ENCODE results near the gene MIAT.

The MIAT gene

DNA sequence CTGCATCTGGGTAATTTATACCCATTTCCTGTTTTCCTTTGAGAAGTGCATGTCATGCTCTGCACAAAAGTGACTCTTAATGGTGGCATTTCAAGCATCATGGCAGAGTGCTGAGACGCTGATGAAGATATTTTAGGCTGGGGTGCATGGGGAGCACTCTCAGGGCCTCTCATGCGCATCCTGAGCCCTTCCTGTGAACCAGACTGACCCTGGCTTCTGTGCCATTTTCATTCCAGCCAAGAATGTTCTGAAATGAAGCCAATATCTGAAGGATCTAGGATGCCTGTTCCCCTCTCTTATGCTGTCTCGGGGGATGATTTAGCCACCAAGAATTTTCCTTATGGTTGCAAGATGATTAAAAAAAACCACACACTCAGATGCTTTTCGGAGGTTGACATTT lies 61.5 kb downstream of the MIAT start:
- Histone ChIP-seq H3K36me3 (ENCODE audit: control insufficient read depth in 1 of 2, insufficient read depth in 2 of 2, low read length in 2 of 2) (peaks cover 10 to 38% of the 10 kb centered on the region in 2 donors), H3K9me3 (ENCODE audit: control insufficient read depth in 1 of 2, low read length in 2 of 2) (no peaks in the 10 kb centered on the region), H3K4me3 (ENCODE audit: low read depth in 1 of 2, low read length in 2 of 2) (no peak overlapping the region), H3K4me1 (ENCODE audit: control insufficient read depth in 1 of 2, insufficient read depth in 2 of 2, low read length in 2 of 2) (no peaks in the 10 kb centered on the region), H3K27me3 (ENCODE audit: low read depth, low read length) (no peaks in the 10 kb centered on the region), H3K27ac (ENCODE audit: low read length) (no peak overlapping the region)

GRCh38 chr22:26722159-26722558 lies 64.8 kb downstream of the MIAT start:
- Histone ChIP-seq H3K27me3 (ENCODE audit: low read depth, low read length) (no peaks in the 10 kb centered on the region), H3K36me3 (ENCODE audit: control insufficient read depth in 1 of 2, insufficient read depth in 2 of 2, low read length in 2 of 2) (peaks cover 10 to 44% of the 10 kb centered on the region in 2 donors), H3K4me3 (ENCODE audit: low read depth in 1 of 2, low read length in 2 of 2) (no peak overlapping the region), H3K27ac (ENCODE audit: low read length) (no peak overlapping the region), H3K4me1 (ENCODE audit: control insufficient read depth in 1 of 2, insufficient read depth in 2 of 2, low read length in 2 of 2) (no peaks in the 10 kb centered on the region), H3K9me3 (ENCODE audit: control insufficient read depth in 1 of 2, low read length in 2 of 2) (no peaks in the 10 kb centered on the region)

DNA sequence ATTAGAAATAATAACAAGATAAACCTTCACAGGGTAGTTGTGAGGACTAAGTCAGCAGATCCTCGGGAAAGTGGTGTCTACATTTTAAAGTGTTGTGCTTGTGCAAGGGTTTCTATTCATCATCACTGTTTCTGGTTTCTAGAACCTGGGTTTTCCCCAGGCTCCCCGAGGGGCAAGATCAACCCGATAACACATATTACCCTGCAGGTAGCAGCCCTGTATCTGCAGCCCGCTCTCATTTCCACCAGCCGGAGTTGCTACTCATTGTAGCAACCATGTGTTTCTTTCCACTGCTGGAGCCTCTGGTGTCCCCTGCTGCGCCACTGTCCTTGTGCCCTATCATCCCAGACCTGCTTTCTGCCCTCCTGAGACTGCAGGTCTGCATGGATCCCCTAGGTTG lies 67.0 kb downstream of the MIAT start:
- Histone ChIP-seq H3K36me3 (ENCODE audit: control insufficient read depth in 1 of 2, insufficient read depth in 2 of 2, low read length in 2 of 2) (peaks cover 10 to 42% of the 10 kb centered on the region in 2 donors), H3K27ac (ENCODE audit: low read length) (no peak overlapping the region), H3K4me3 (ENCODE audit: low read depth in 1 of 2, low read length in 2 of 2) (no peak overlapping the region)

DNA sequence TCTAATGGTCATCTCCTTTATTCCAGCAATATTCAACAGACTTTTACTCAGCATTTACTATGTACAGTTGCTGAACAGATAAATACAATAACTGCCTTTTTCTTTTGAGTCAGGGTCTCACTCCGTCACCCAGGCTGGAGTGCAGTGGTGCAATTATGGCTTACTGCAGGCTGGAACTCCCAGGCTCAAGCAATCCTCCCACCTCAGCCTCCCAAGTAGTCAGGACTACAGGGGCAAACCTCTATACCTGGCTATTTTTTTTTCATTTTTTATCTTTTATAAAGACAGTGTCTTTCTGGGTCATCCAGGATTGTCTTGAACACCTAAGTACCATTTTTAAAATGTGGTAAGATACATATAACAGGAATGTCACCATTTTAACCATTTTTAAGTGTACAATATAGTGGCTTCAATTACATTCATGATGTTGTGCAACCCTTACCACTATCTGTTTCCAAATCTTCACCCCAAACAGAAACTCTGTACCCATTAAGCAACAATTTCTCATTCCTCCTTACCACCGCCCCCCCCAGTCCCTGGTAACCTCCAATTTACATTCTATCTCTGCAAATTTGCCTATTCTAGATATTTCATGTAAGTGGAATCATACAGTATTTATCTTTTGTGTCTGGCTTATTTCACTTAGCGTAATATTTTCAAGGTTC lies 67.8 kb downstream of the MIAT start:
- Histone ChIP-seq H3K4me3 (ENCODE audit: low read depth in 1 of 2, low read length in 2 of 2) (no peak overlapping the region), H3K36me3 (ENCODE audit: control insufficient read depth in 1 of 2, insufficient read depth in 2 of 2, low read length in 2 of 2) (peaks cover 8 to 38% of the 10 kb centered on the region in 2 donors), H3K27me3 (ENCODE audit: low read depth, low read length) (no peaks in the 10 kb centered on the region), H3K9me3 (ENCODE audit: control insufficient read depth in 1 of 2, low read length in 2 of 2) (no peaks in the 10 kb centered on the region), H3K27ac (ENCODE audit: low read length) (no peak overlapping the region), H3K4me1 (ENCODE audit: control insufficient read depth in 1 of 2, insufficient read depth in 2 of 2, low read length in 2 of 2) (no peaks in the 10 kb centered on the region)

More for the DNA sequence above, 67.0 kb downstream of the MIAT start:
- H3K9me3 ChIP-seq (ENCODE audit: control insufficient read depth in 1 of 2, low read length in 2 of 2), result no peaks in the 10 kb centered on the region
- no peaks in the 10 kb centered on the region for H3K27me3 ChIP-seq (ENCODE audit: low read depth, low read length)
- no peaks in the 10 kb centered on the region for H3K4me1 ChIP-seq (ENCODE audit: control insufficient read depth in 1 of 2, insufficient read depth in 2 of 2, low read length in 2 of 2)
